OCI-LY1 (cell line): ENCODE measurements around the gene TOR2A.

Experiments used
- EZH2 ChIP-seq: fragments of 200-600 bp; sonication (generic), shearing (Covaris generic); IDR thresholded peaks from 2 replicates; pipeline ENCODE4 v1.8.0; 2017; ENCODE audit warnings: borderline replicate concordance, mixed run types, mild to moderate bottlenecking, antibody characterized with exemption, low read length, moderate library complexity, mixed read lengths
- TF ChIP-seq, protein P1 (sequence below): fragments of 200-600 bp; sonication (generic), shearing (Covaris generic); IDR thresholded peaks from 2 replicates; pipeline ENCODE4 v1.5.1; 2017; ENCODE audit warnings: mild to moderate bottlenecking, antibody characterized with exemption, low read length, moderate library complexity, mixed read lengths

DNA sequence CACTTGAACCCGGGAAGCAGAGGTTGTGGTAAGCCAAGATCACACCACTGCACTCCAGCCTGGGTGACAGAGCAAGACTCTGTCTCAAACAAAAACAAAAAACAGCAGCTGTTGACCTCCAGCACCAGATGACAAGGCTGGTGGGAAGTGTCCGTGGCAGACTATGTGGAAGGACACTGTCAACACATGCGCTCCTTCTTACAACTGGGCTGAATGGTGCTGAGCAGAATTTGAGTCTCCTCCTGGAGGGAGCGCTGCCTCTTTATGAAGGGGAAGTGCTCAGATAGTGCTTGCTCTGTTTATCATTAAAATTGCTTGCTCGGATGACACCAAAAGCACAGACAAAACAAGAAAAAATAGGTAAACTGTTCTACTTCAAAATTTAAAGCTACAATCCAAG is 37.5 kb downstream of the TOR2A start:
- TF ChIP-seq, protein P1, sequence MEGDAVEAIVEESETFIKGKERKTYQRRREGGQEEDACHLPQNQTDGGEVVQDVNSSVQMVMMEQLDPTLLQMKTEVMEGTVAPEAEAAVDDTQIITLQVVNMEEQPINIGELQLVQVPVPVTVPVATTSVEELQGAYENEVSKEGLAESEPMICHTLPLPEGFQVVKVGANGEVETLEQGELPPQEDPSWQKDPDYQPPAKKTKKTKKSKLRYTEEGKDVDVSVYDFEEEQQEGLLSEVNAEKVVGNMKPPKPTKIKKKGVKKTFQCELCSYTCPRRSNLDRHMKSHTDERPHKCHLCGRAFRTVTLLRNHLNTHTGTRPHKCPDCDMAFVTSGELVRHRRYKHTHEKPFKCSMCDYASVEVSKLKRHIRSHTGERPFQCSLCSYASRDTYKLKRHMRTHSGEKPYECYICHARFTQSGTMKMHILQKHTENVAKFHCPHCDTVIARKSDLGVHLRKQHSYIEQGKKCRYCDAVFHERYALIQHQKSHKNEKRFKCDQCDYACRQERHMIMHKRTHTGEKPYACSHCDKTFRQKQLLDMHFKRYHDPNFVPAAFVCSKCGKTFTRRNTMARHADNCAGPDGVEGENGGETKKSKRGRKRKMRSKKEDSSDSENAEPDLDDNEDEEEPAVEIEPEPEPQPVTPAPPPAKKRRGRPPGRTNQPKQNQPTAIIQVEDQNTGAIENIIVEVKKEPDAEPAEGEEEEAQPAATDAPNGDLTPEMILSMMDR: no peak
- TF ChIP-seq EZH2: no peak
